Measurements from ENCODE around the gene CLDN10. TPM values are rescaled to one million over a fixed set of nuclear protein-coding genes. Genes with fewer than 3 reads are reported as not detected.

The CLDN10 gene
- total RNA-seq, 1 donor from 2014 or later, result 1.6 TPM

- Histone ChIP-seq H3K27me3 (ENCODE audit: low read depth) (no peaks in the 10 kb centered on the region), H3K9me3 (no peaks in the 10 kb centered on the region), H3K36me3 (no peaks in the 10 kb centered on the region), H3K4me3 (no peak overlapping the region), H3K27ac (no peak overlapping the region), H3K4me1 (no peaks in the 10 kb centered on the region)
- no peak for TF ChIP-seq CTCF (IDR thresholded peaks at IDR 0.05)
- DNase-seq (no peak), ATAC-seq (no peak)
- intact Hi-C loops (cut with DNase I), result no loop called here
Observed at GRCh38 chr13:95605448-95606125, 53.1 kb downstream of the CLDN10 start.

GRCh38 chr13:95607366-95607765 is 54.8 kb downstream of the CLDN10 start:
- DNase-seq (no peak), ATAC-seq (no peak)
- TF ChIP-seq CTCF (IDR thresholded peaks at IDR 0.05), result no peak
- no peak overlapping the region for H3K27ac ChIP-seq
- no peaks in the 10 kb centered on the region for H3K36me3 ChIP-seq
- H3K4me1 ChIP-seq, result no peaks in the 10 kb centered on the region
- H3K9me3 ChIP-seq, result no peaks in the 10 kb centered on the region
- H3K4me3 ChIP-seq, result no peak overlapping the region
- intact Hi-C loops (cut with DNase I), result no loop called here
- no peaks in the 10 kb centered on the region for H3K27me3 ChIP-seq (ENCODE audit: low read depth)

DNA sequence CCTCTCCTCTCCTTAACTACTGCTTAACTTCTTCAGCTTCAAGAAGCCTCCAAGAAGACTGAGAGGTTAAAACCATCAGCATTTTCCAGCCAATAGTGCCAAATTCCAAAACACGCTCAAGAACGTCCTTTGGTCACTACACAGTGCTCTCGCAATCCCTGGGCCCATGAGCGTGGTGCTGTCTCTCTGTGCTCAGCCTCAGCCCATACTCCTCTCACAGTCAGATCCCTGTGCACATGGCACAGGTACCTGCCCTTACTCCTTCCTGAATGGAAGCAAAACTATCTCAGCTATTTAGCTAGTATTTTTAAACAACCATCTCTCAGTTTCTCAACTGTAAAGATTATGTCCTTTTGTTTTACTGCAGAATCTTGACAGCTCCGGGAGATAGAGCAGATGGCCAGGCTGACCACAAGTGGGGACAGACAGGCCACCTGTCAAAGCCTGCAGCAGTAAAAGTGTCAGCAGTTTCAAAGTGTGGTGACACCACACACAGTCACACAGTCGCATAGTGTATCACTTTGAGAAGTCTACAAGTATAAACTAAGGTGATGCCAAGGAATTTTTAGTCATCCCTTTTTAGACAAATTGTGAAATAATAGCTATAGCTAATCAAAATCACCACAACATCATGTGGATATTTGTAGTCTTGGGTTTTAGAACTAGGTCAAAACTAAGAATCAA is 56.3 kb downstream of the CLDN10 start:
- DNase-seq (no peak), ATAC-seq (no peak)
- H3K27me3 ChIP-seq (ENCODE audit: low read depth), result no peaks in the 10 kb centered on the region
- no peaks in the 10 kb centered on the region for H3K4me1 ChIP-seq
- H3K27ac ChIP-seq, result no peak overlapping the region
- no peaks in the 10 kb centered on the region for H3K9me3 ChIP-seq
- H3K36me3 ChIP-seq, result no peaks in the 10 kb centered on the region
- intact Hi-C loops (cut with DNase I), result no loop called here
- no peak for TF ChIP-seq CTCF (IDR thresholded peaks at IDR 0.05)
- no peak overlapping the region for H3K4me3 ChIP-seq

DNA sequence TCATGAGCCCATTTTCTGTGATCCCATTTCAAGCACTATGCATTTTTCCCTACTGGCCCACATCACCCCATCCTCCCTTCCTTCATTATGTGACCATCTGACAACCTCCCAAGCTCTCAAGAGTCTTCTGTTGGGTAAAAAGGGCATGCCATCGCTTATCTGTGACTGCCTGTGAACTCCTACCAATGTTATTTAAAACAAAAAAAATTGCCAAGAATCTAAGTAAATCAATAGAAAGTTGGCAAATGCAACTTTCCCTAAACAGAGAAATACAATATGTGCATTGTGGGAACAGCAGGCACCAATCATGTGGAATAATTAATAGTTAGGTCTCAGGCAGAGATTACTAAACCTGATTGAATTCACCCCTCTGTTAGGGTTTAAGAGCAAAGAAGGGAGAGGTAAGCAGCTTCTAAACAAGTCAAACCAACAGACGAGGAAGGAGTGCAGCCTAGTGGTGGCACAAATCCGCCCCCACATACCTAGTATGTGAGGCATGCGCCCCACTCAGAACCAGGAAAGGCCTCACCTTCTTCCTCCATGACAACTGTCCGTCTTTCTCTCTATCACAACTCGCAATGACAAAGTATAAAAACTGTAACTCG is 62.2 kb downstream of the CLDN10 start:
- intact Hi-C loops (cut with DNase I), result no loop called here
- H3K9me3 ChIP-seq, result no peaks in the 10 kb centered on the region

DNA sequence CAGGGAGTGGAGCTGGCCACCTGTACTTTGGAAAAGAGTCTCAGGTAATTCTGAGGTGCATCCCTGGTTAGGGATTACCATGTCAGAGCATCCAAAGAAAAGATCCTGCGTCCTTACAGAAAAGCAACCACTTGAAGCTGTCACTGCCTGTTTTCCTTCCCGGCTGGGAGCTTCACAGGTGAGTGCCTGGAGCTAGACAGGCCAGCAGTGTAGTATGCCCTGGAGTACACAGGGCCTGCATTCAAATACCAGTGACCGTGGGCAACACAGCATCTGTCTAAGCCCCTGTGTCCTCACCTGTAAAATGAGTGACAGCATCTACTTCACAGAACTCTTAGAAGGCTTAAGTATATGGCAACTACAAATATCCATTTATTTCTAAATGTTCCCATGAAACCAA is 63.0 kb downstream of the CLDN10 start:
- DNase-seq, result no peak
- TF ChIP-seq CTCF (IDR thresholded peaks at IDR 0.05), result no peak
- H3K4me3 ChIP-seq, result no peak overlapping the region
- no peaks in the 10 kb centered on the region for H3K9me3 ChIP-seq
- ATAC-seq, result no peak
- no peaks in the 10 kb centered on the region for H3K4me1 ChIP-seq
- no peak overlapping the region for H3K27ac ChIP-seq
- intact Hi-C loops (cut with DNase I), result no loop called here
- peaks cover 5% of the 10 kb centered on the region for H3K36me3 ChIP-seq
- no peaks in the 10 kb centered on the region for H3K27me3 ChIP-seq (ENCODE audit: low read depth)

More for the DNA sequence above, 62.2 kb downstream of the CLDN10 start:
- ATAC-seq (no peak), DNase-seq (no peak)
- TF ChIP-seq CTCF (IDR thresholded peaks at IDR 0.05), result no peak
- H3K27ac ChIP-seq, result no peak overlapping the region
- H3K27me3 ChIP-seq (ENCODE audit: low read depth), result no peaks in the 10 kb centered on the region
- no peak overlapping the region for H3K4me3 ChIP-seq
- H3K36me3 ChIP-seq, result peaks cover under 1% of the 10 kb centered on the region
- no peaks in the 10 kb centered on the region for H3K4me1 ChIP-seq

Data from lower lobe of right lung (tissue), 2 donors.